Peyer's patch (tissue), 4 donors: Measurements from ENCODE around the gene PRDX5. TPM values are rescaled to one million over a fixed set of nuclear protein-coding genes. Genes with fewer than 3 reads are reported as not detected.

Source experiments
- DNase-seq, 3 donors: peaks; one replicate each; pipeline ENCODE4 v3.0.0-alpha.2; 2017 to 2019
- H3K27ac ChIP-seq, 4 donors: fragments of 200-600 bp; sonication (generic); one replicate each; pipeline ENCODE4 v1.5.1; 2016 to 2019
- H3K27me3 ChIP-seq, 2 donors: fragments of 200-600 bp; sonication (generic); one replicate each; pipeline ENCODE4 v1.5.1; 2019
- H3K36me3 ChIP-seq, 3 donors: fragments of 200-600 bp; sonication (generic); one replicate each; pipeline ENCODE4 v1.5.1; 2016 to 2019
- H3K4me1 ChIP-seq, 4 donors: fragments of 200-600 bp; sonication (generic); one replicate each; pipeline ENCODE4 v1.5.1; 2016 to 2019
- H3K4me3 ChIP-seq, 4 donors: fragments of 200-600 bp; sonication (generic); 1 replicate in 3 of 4; 2 replicates in 1 of 4; pipeline ENCODE4 v1.5.1; 2016 to 2019; ENCODE audit warnings: mild to moderate bottlenecking in 1 of 4
- H3K9me3 ChIP-seq, 4 donors: fragments of 200-600 bp; sonication (generic); one replicate each; pipeline ENCODE4 v1.5.1; 2016 to 2019; ENCODE audit warnings: mild to moderate bottlenecking in 1 of 4
- CTCF ChIP-seq, 6 experiments: fragments of 450-650 bp in 4 of 6; fragments of 200-600 bp in 2 of 6; sonication (generic) in 1 of 6; IDR thresholded peaks; one replicate each; pipeline ENCODE4 v1.5.1; 2017 to 2019; ENCODE audit warnings: antibody characterized with exemption in 6 of 6, mild to moderate bottlenecking in 3 of 6, moderate library complexity in 1 of 6
- POLR2A ChIP-seq, 2 donors: fragments of 450-650 bp; IDR thresholded peaks; one replicate each; pipeline ENCODE4 v1.5.1; 2017; ENCODE audit warnings: antibody characterized with exemption in 2 of 2, mild to moderate bottlenecking in 2 of 2, moderate library complexity in 2 of 2
- total RNA-seq, 4 donors: library from RNA; depleted of rRNA; stranded (reverse); fragments of >200 nt; gene quantifications; one replicate each; pipeline ENCODE4 v1.1.0, GENCODE V29; 2016

PRDX5 gene
- total RNA-seq, 4 donors from 2014 or later: 202 to 345 (median 268) TPM

GRCh38 chr11:64341851-64342791, 24.2 kb downstream of the PRDX5 start:
- no peaks in the 10 kb centered on the region for H3K36me3 ChIP-seq
- peak overlapping the region; percentile 18 to 47 (median 40) for H3K4me3 ChIP-seq
- peak overlapping the region; percentile 58 to 62 (median 62) for H3K27ac ChIP-seq
- peak; percentile 77 to 98 (median 96) for DNase-seq
- H3K27me3 ChIP-seq: no peaks in the 10 kb centered on the region
- H3K4me1 ChIP-seq: peaks cover 3 to 26% (median 9%) of the 10 kb centered on the region in 4 donors
- H3K9me3 ChIP-seq: no peaks in the 10 kb centered on the region
- TF ChIP-seq POLR2A (IDR thresholded peaks at IDR 0.05) (peak; percentile 63 to 84), CTCF (IDR thresholded peaks at IDR 0.05) (peak in 5 of 6 experiments; percentile 35 to 84 (median 75))

DNA sequence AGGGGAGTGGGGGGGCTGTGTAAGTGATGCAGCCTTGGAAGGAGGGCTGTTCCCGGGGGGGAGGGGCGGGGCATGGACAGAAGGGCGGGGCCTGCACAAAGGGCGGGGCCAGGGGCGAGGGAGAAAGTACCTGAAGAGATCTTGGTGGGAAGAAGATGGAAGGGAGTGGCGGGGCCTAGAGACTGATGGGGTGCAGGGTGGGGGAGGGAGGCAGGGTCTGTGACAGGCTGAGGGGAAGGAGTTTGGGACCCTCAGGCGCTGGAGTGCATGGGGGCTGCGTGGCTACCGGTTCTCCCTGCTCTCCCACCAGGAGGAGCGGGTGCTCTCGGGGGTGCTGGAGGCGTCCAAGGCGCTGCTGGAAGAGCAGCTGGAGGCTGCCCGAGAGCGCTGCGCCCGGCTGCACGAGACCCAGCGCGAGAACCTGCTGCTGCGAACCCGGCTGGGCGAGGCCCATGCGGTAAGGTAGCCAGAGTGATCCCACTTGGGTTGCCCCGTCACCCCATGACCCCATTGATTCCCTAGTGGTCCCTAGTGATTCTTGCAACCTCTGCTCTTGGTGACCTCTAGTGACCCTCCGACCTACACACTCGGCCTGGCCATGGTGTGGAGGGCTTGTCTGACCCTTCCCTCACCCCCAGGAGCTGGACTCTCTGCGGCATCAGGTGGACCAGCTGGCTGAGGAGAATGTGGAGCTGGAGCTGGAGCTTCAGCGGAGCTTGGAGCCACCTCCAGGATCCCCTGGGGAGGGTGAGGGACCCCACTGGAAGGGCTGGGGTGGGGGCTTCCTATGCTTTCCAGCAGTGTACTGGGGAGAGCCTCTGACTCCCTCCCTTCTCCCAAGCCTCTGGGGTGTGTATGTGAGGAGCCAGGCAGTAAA, 25.2 kb downstream of the PRDX5 start:
- peaks cover 3 to 26% (median 9%) of the 10 kb centered on the region in 4 donors for H3K4me1 ChIP-seq
- no peaks in the 10 kb centered on the region for H3K27me3 ChIP-seq
- H3K27ac ChIP-seq: peak overlapping the region in 3 of 4 donors; percentile 58 to 62 (median 62)
- H3K36me3 ChIP-seq: no peaks in the 10 kb centered on the region
- TF ChIP-seq CTCF (IDR thresholded peaks at IDR 0.05): no peak
- no peak for TF ChIP-seq POLR2A (IDR thresholded peaks at IDR 0.05)
- H3K4me3 ChIP-seq: peak overlapping the region; percentile 18 to 47 (median 40)
- DNase-seq: peak in 2 of 3 donors; percentile 34 to 44
- H3K9me3 ChIP-seq: no peaks in the 10 kb centered on the region

GRCh38 chr11:64343767-64344559, 26.0 kb downstream of the PRDX5 start:
- Histone ChIP-seq H3K27ac (no peak overlapping the region), H3K9me3 (no peaks in the 10 kb centered on the region), H3K4me1 (peaks cover 3 to 26% (median 9%) of the 10 kb centered on the region in 4 donors), H3K4me3 (no peak overlapping the region), H3K27me3 (no peaks in the 10 kb centered on the region), H3K36me3 (no peaks in the 10 kb centered on the region)
- peak in 1 of 3 donors; percentile 57 for DNase-seq
- TF ChIP-seq CTCF (IDR thresholded peaks at IDR 0.05) (peak in 4 of 6 experiments; percentile 6 to 50 (median 34)), POLR2A (IDR thresholded peaks at IDR 0.05) (no peak)

DNA sequence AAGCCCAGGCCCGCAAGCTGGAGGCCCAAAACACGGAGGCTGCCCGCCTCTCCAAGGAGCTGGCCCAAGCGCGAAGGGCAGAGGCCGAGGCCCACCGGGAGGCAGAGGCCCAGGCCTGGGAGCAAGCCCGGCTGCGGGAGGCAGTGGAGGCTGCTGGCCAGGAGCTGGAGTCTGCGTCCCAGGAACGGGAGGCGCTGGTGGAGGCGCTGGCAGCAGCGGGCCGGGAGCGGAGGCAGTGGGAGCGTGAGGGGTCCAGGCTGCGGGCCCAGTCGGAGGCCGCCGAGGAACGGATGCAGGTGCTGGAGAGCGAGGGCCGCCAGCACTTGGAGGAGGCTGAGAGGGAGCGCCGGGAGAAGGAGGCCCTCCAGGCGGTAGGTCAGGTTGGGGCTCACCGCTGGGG, 26.9 kb downstream of the PRDX5 start:
- Histone ChIP-seq H3K4me3 (no peak overlapping the region), H3K9me3 (no peaks in the 10 kb centered on the region), H3K4me1 (peaks cover 3 to 22% (median 9%) of the 10 kb centered on the region in 4 donors), H3K36me3 (no peaks in the 10 kb centered on the region), H3K27me3 (no peaks in the 10 kb centered on the region), H3K27ac (no peak overlapping the region)
- TF ChIP-seq CTCF (IDR thresholded peaks at IDR 0.05): no peak
- TF ChIP-seq POLR2A (IDR thresholded peaks at IDR 0.05): no peak
- peak in 1 of 3 donors; percentile 46 for DNase-seq
